T-helper 1 cell treated with Interleukin-12 subunit alpha and Interleukin-12 subunit beta and Interleukin-4 antibody, amounts not matched to agents 30 ng/mL and 1 ng/mL, for 36 hours (primary cell): ENCODE results near the gene NKAPL. TPM values are rescaled to one million over a fixed set of nuclear protein-coding genes. Genes with fewer than 3 reads are reported as not detected.

ENCODE experiments used
- intact Hi-C: fragments of 100-400 bp; cut with micrococcal nuclease; formaldehyde crosslinking; loops from one replicate; pipeline ENCODE4 v1.15.1; 2024
- total RNA-seq: library from RNA; stranded (reverse); gene quantifications from 2 replicates; pipeline ENCODE4 v1.2.3, GENCODE V29; 2022

The NKAPL gene
- 0.17 TPM in 2 replicates for total RNA-seq

DNA sequence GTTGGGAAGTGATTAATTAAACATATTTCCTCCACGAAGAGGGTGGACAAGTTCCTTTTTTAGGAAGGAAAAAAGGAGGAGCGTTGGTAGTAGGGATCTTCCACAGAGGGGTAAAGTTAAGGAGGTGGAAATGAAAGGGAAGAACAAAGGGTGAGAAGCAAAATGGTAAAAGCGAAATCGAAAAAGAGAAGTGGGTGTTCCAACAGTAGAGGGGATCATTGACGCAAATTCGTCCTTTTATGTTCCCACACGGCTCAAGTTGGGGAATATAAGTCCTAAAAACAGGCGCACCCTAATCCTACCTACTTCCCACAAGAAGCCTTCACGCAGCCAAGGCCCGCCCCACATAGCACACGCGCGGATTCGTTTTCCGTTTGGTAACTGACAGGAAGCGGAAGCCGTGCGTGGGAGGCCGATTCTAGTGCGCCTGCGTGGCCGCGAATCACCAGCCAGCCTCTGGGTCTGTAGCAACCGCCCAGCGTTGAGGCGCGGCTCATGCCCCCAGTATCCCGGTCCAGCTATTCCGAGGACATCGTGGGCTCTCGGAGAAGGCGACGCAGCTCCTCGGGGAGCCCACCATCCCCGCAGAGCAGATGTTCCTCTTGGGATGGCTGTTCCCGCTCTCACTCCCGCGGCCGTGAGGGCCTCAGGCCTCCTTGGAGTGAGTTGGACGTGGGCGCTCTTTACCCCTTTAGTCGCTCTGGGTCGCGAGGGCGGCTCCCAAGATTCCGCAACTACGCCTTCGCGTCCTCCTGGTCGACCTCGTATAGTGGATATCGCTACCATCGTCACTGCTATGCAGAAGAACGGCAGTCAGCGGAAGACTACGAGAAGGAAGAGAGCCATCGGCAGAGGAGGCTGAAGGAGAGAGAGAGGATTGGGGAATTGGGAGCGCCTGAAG lies at the start of gene NKAPL:
Gene NKAPL, plus strand, starts transcription at position 421 of the 901 bp plus-strand sequence. Its CDS starts 75 bp downstream, at position 496.
- intact Hi-C loops = no loop called here

DNA sequence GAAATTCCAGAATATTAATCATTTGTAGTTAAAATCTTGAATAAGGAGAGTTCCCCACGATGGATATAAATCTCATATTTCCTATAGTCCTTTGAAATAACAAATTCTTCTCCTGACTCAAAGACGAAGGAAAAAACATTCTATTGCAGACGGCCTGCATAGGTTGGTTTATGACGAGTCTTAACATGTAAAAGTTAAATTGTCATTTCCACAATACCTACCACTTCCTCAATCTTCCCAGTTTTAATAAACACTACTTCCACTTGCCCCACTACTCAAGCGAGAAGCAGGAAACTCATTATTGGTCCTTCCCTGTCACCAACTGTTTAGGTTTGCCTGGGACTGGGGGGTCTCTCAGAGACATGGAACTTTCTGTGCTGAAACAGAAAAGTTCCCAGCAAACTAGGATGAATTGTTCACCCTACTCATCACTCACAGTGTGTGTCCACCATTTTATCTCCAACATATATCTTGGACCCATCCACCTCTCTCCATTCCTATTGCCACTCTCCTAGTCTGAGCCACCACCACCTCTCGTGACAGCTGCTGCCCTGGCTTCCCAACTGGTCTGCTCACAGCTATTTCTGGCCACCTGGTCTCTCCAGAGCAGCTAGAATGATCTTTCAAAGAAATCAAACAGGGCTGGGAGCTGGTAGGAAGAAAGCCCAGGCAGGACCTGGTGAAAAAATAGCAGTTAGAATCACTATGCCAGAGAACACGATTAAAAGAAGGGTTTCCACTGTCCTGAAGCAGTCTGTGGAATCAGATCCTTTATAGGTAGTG lies 49.2 kb upstream of the NKAPL start:
- intact Hi-C loops = loop anchor here (5.0 kb wide), 2 partner anchors 147 to 332 kb away; no protein-coding TSS in a partner anchor

DNA sequence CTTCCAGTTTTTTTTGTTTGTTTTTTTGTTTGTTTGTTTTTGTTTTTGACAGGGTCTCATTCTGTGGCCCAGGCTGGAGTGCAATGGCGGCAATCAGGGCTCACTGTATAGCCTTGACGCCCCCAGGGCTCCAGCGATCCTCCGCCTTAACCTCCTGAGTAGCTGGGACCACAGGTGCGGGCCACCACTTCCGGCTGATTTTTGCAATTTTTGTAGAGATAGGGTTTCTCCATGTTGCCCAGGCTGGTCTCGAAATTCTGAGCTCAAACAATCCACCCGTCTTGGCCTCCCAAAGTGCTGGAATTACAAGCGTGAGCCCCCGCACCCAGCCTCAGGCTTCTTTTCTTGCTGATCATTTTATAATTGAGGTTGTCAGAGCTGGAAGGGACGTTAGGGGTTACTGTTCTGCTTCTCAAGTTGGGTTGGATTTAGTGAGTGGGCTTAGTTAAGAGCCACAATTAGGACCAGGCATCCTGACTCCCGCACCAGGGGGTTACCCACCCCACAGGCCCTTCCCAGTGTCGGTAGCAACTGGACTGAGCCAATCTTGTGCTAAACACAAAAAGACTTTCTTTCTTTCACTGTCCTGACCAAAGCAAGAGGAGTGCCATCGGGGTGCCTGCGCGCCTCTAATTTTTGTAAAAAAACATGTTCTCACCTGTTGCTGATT lies 47.1 kb upstream of the NKAPL start:
- intact Hi-C loops = loop anchor here (2.0 to 5.0 kb wide), 3 partner anchors 71 to 330 kb away; partner anchors contain the start of gene ZKSCAN8

GRCh38 chr6:28212510-28213212 lies 46.4 kb upstream of the NKAPL start:
- intact Hi-C loops = loop anchor here (2.0 to 5.0 kb wide), 3 partner anchors 72 to 330 kb away; partner anchors contain the start of gene ZKSCAN8

GRCh38 chr6:28213213-28213523 lies 45.9 kb upstream of the NKAPL start:
- intact Hi-C loops = loop anchor here (2.0 to 5.0 kb wide), 3 partner anchors 72 to 329 kb away; partner anchors contain the start of gene ZKSCAN8

- intact Hi-C loops = no loop called here
Observed at GRCh38 chr6:28215425-28215824, 43.7 kb upstream of the NKAPL start.

GRCh38 chr6:28217890-28218289 lies 41.2 kb upstream of the NKAPL start:
- intact Hi-C loops = no loop called here

- intact Hi-C loops = no loop called here
Observed at GRCh38 chr6:28218312-28219248, 40.5 kb upstream of the NKAPL start.

DNA sequence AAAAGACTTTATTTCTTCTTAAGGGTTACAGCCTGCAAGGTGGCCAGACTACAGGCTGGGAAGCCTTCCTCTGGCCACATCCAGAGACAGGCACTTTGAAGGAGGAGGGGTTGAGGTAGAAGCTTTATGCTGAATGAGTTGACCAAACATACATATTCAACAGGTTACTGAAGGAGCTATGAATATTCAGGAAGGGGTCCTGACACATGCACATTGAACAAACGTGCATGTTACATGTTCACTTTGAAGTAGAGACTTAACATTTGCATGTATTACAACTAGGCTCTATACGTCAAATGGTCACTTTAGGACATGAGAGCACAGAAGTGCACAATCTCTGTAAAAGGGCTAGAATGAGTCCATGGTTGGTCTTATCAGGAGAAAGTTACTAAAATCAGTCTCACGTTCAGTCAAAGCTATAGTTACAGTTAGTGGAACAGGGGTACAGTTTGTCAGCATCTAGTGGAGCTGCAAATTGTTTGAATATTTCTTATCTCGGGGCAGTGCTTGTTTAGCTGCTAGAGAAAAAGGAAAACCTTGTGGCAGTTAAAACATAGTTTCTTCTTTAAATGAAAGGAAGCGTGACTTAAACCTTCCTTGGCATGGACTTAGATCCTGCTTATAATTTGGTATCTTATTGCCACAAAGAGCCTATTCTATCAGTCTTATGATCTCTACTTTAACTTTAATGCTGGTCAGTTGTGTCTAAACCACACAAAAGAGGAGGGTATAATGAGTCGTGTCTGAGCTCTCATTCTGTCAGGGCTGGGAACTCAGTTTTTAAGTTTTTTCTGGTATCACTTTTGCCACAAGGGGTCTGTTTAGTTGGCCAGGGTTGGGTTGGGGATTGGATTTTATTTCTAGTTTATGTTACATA lies 38.6 kb upstream of the NKAPL start:
- intact Hi-C loops = loop anchor here (10.0 kb wide), 1 partner anchor 316 kb away; no protein-coding TSS in a partner anchor

- intact Hi-C loops = loop anchor here (1.0 to 10.0 kb wide), 4 partner anchors 28 to 320 kb away; partner anchors contain the start of genes ZKSCAN4, ZKSCAN8 and ZSCAN26
Observed at GRCh38 chr6:28224131-28225055, 34.7 kb upstream of the NKAPL start.

DNA sequence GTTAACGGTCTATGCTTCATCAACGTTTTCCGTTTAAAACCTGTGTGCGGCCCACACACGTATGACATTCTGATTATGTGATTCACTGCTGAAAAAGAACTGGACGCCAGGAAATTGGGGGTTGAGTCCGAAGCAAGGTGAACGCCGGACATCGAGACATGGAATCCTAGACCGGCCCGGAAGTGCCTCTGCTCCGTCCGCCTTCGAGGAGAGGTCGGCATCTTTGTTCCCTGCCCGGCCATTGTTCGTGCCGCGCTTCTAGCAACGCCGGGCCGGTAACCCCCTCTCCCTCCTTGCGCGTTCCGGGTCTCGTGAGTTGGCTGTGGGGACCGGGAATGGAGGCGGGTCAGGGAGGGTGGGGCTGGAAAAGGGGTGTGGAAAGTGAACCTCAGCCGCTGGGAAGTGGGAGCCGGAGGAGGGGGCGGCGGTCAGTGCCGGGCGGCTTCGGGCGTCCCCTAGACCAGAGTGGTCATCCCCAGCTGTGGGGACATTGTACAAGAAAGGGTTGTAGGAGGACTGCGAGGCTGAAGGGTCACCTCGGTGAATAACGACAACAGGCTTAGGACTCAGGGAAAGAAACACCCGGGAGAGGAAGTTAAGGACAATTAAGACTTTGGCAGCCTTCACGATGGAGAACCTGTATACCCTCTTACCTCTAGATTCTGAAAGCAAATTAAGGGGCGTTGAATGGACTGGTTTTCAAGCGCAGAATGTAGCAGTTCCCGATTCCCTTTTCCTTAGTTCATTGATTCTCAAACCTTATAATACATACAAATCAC lies 33.9 kb upstream of the NKAPL start, which contains the start of gene ZSCAN9:
Gene ZSCAN9, plus strand, starts transcription at position 220 of the 779 bp plus-strand sequence. CDS start 1,810 bp downstream, outside the sequence.
- intact Hi-C loops = loop anchor here (1.0 to 10.0 kb wide), 4 partner anchors 27 to 320 kb away; partner anchors contain the start of genes ZKSCAN4, ZKSCAN8 and ZSCAN26

DNA sequence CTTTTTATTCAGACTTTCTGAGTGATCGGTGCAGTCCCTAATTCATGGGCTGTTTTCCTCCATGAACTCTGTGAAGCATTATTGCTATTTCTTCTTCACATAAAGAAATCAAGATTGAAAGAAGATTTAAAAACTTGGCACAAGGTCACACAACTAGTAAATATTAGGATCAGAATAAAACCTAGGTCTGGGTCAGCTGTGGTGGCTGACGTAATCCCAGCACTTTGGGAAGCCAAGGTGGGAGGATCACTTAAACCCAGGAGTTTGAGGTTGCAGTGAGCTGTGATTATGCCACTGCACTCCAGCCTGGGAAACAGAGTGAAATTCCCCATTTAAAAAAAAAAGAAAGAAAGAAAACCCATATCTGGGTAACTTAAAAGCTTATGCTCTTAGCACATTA lies 32.6 kb upstream of the NKAPL start:
- intact Hi-C loops = loop anchor here (10.0 kb wide), 1 partner anchor 322 kb away; no protein-coding TSS in a partner anchor

DNA sequence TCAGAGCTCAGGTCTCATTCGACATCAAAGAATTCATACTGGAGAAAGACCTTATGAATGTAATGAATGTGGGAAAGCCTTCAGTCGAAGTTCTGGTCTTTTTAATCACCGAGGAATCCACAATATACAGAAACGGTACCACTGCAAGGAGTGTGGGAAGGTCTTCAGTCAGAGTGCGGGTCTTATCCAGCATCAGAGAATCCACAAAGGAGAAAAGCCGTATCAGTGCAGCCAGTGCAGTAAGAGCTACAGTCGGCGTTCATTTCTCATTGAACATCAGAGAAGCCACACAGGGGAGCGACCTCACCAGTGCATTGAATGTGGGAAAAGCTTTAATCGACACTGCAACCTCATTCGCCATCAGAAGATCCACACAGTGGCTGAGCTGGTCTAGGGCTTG lies 26.3 kb upstream of the NKAPL start:
- intact Hi-C loops = no loop called here

DNA sequence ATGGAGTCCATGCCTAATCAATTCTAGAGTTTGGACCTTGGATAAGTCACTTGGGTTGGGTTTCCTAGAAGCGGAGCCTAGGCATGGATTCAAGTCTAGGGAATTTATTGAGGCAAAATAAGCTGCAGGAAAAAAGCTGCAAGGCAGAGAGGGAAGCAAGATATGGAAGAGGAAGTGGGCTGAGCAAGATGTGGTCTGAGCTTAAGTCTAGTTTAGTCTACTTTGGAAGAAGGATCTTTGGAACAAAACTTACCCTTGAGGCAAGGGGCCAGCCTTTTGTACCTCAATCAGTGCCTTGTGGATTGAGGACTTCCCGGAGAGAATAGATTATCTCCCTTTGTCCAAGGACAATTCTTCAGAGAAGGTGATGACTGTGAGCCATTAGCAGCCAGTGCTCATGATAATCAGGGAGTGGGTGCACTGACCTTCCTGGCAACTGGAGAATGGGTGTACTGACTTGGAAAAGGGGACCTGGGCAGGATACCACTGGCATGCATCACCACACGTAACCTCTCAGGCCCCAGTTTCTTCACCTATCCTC lies 23.1 kb upstream of the NKAPL start:
- intact Hi-C loops = no loop called here

GRCh38 chr6:28239636-28240035 lies 19.5 kb upstream of the NKAPL start:
- intact Hi-C loops = no loop called here

- intact Hi-C loops = no loop called here
Observed at GRCh38 chr6:28240471-28240870, 18.6 kb upstream of the NKAPL start.
